Hepatocyte (in vitro differentiated cells): ENCODE results near the gene CD27. TPM values are rescaled to one million over a fixed set of nuclear protein-coding genes. Genes with fewer than 3 reads are reported as not detected.
"Not testable (repeated sequence)": the region's sequence is repeated elsewhere in the genome, so short reads cannot be mapped to it uniquely, and the experiment has no call there.

Source experiments
- DNase-seq: peaks from one replicate; pipeline ENCODE4 v3.0.0-alpha.2; 2016; ENCODE audit warnings: low spot score
- H2AFZ ChIP-seq: fragments of 200-600 bp; sonication (generic); 2 replicates; pipeline ENCODE4 v1.6.0; 2016; ENCODE audit warnings: antibody characterized with exemption, mild to moderate bottlenecking
- H3K27ac ChIP-seq: fragments of 200-600 bp; sonication (generic); 2 replicates; pipeline ENCODE4 v1.5.1; 2016; ENCODE audit warnings: mild to moderate bottlenecking
- H3K27me3 ChIP-seq: fragments of 200-600 bp; sonication (generic); 2 replicates; pipeline ENCODE4 v1.6.1; 2016
- H3K36me3 ChIP-seq: fragments of 200-600 bp; sonication (generic); replicated peaks from 2 replicates; pipeline ENCODE4 v1.5.1; 2016; ENCODE audit warnings: low read depth; ENCODE audit not compliant: insufficient read depth
- H3K4me1 ChIP-seq: fragments of 200-600 bp; sonication (generic); 2 replicates; pipeline ENCODE4 v1.5.1; 2016; ENCODE audit warnings: mild to moderate bottlenecking, moderate library complexity; ENCODE audit not compliant: insufficient read depth
- H3K4me2 ChIP-seq: fragments of 200-600 bp; sonication (generic); 2 replicates; pipeline ENCODE4 v1.6.0; 2016
- H3K4me3 ChIP-seq: fragments of 200-600 bp; sonication (generic); 2 replicates; pipeline ENCODE4 v1.5.1; 2016; ENCODE audit warnings: mild to moderate bottlenecking
- H3K79me2 ChIP-seq: fragments of 200-600 bp; sonication (generic); 2 replicates; pipeline ENCODE4 v1.6.0; 2017; ENCODE audit warnings: mild to moderate bottlenecking
- H3K9me2 ChIP-seq: fragments of 200-600 bp; sonication (generic); replicated peaks from 2 replicates; pipeline ENCODE4 v1.6.0; 2017; ENCODE audit warnings: mild to moderate bottlenecking; ENCODE audit not compliant: insufficient read depth
- H3K9me3 ChIP-seq: fragments of 200-600 bp; sonication (generic); 2 replicates; pipeline ENCODE4 v1.5.1; 2016; ENCODE audit warnings: low read depth, mild to moderate bottlenecking
- H4K20me1 ChIP-seq: fragments of 200-600 bp; sonication (generic); 2 replicates; pipeline ENCODE4 v1.6.0; 2016; ENCODE audit warnings: mild to moderate bottlenecking; ENCODE audit not compliant: insufficient read depth, poor library complexity, severe bottlenecking
- CTCF ChIP-seq: fragments of 200-600 bp; sonication (generic); IDR thresholded peaks from 2 replicates; pipeline ENCODE4 v1.5.1; 2016; ENCODE audit warnings: antibody characterized with exemption, mild to moderate bottlenecking; ENCODE audit not compliant: poor library complexity
- EZH2 ChIP-seq: fragments of 200-600 bp; sonication (generic); IDR thresholded peaks from 2 replicates; pipeline ENCODE4 v1.6.1; 2016; ENCODE audit warnings: antibody characterized with exemption, mild to moderate bottlenecking, borderline replicate concordance
- EZH2phosphoT487 ChIP-seq: fragments of 200-600 bp; sonication (generic); IDR thresholded peaks from one replicate; pipeline ENCODE4 v1.6.1; 2018; ENCODE audit warnings: antibody characterized with exemption, mild to moderate bottlenecking, low read depth, moderate library complexity; ENCODE audit not compliant: unreplicated experiment, severe bottlenecking
- WGBS: methylation state at CpG from one replicate; pipeline ENCODE4 v1.1.6; 2016; ENCODE audit warnings: low lambda C conversion rate; ENCODE audit errors: missing lambda C conversion rate; 5-methylcytosine and 5-hydroxymethylcytosine counted together
- polyA plus RNA-seq: library from polyadenylated mRNA; unstranded; fragments of >200 nt; fragmentation: Nextera tagmentation; extraction: Ambion mirVana; gene quantifications from 2 replicates; pipeline ENCODE4 v1.2.1, GENCODE V29; 2016
- total RNA-seq: library from RNA; depleted of rRNA; stranded (reverse); fragments of >200 nt; gene quantifications from 2 replicates; pipeline ENCODE4 v1.2.3, GENCODE V29; 2014

The CD27 gene
- total and polyA plus RNA-seq, 2 experiments from 2014 or later: 0.15 TPM; not detected in 1

- no peak overlapping the region for H3K27ac ChIP-seq
- 87% methylated on average over 23 of the region's 23 CpGs for WGBS
- DNase-seq: no peak
These were observed 18.9 kb upstream of the CD27 start for GRCh38 chr12:6425590-6426531.

GRCh38 chr12:6426882-6427671 is 17.7 kb upstream of the CD27 start:
- no peak overlapping the region for H3K4me2 ChIP-seq
- H3K79me2 ChIP-seq: no peaks in the 10 kb centered on the region
- H4K20me1 ChIP-seq: no peaks in the 10 kb centered on the region
- H3K4me1 ChIP-seq: no peaks in the 10 kb centered on the region
- DNase-seq: no peak
- no peak overlapping the region for H3K27ac ChIP-seq
- no peaks in the 10 kb centered on the region for H3K9me3 ChIP-seq
- no peaks in the 10 kb centered on the region for H3K27me3 ChIP-seq
- no peak overlapping the region for H3K4me3 ChIP-seq
- no peaks in the 10 kb centered on the region for H3K36me3 ChIP-seq
- H3K9me2 ChIP-seq: no peaks in the 10 kb centered on the region
- no peak for TF ChIP-seq EZH2phosphoT487
- no peak for TF ChIP-seq EZH2
- no peak for TF ChIP-seq CTCF
- 94% methylated on average over 14 of the region's 14 CpGs for WGBS
- no peak overlapping the region for H2AFZ ChIP-seq

More at GRCh38 chr12:6425590-6426531, 18.9 kb upstream of the CD27 start:
- Histone ChIP-seq H3K27me3 (no peaks in the 10 kb centered on the region), H3K79me2 (no peaks in the 10 kb centered on the region), H2AFZ (no peak overlapping the region), H3K4me2 (no peak overlapping the region), H4K20me1 (no peaks in the 10 kb centered on the region), H3K36me3 (no peaks in the 10 kb centered on the region), H3K4me3 (no peak overlapping the region), H3K9me3 (no peaks in the 10 kb centered on the region), H3K9me2 (no peaks in the 10 kb centered on the region), H3K4me1 (no peaks in the 10 kb centered on the region)
- TF ChIP-seq EZH2phosphoT487 (no peak), CTCF (no peak), EZH2 (no peak)

- H3K27ac ChIP-seq: not testable (repeated sequence)
- WGBS: 97% methylated on average over 10 of the region's 10 CpGs
These were observed 17.0 kb upstream of the CD27 start for GRCh38 chr12:6427796-6428195.

GRCh38 chr12:6428326-6428725 is 16.4 kb upstream of the CD27 start:
- no peak for TF ChIP-seq CTCF
- no peak for TF ChIP-seq EZH2
- TF ChIP-seq EZH2phosphoT487: no peak
- H4K20me1 ChIP-seq: no peaks in the 10 kb centered on the region
- no peaks in the 10 kb centered on the region for H3K9me2 ChIP-seq
- H3K4me2 ChIP-seq: no peak overlapping the region
- DNase-seq: no peak
- no peaks in the 10 kb centered on the region for H3K36me3 ChIP-seq
- no peaks in the 10 kb centered on the region for H3K4me1 ChIP-seq
- no peak overlapping the region for H2AFZ ChIP-seq
- no peaks in the 10 kb centered on the region for H3K9me3 ChIP-seq
- no peak overlapping the region for H3K4me3 ChIP-seq
- no peaks in the 10 kb centered on the region for H3K27me3 ChIP-seq
- H3K79me2 ChIP-seq: no peaks in the 10 kb centered on the region
- H3K27ac ChIP-seq: no peak overlapping the region
- 94% methylated on average over 3 of the region's 3 CpGs for WGBS

More at GRCh38 chr12:6427796-6428195, 17.0 kb upstream of the CD27 start:
- H2AFZ ChIP-seq, DNase-seq, H3K79me2 ChIP-seq, H3K4me3 ChIP-seq, H3K9me2 ChIP-seq, H3K36me3 ChIP-seq, H4K20me1 ChIP-seq, H3K27me3 ChIP-seq, H3K4me2 ChIP-seq, H3K4me1 ChIP-seq, H3K9me3 ChIP-seq: not testable (repeated sequence)
